Bronchial epithelial cell (primary cell): ENCODE results near the gene TMEM117. TPM values are rescaled to one million over a fixed set of nuclear protein-coding genes. Genes with fewer than 3 reads are reported as not detected.

Source experiments
- DNase-seq: peaks from one replicate; pipeline ENCODE4 v3.0.0-alpha.2; 2010; ENCODE audit warnings: low read depth
- FAIRE-seq: peaks from 2 replicates; lab custom pipeline; 2011; peaks lifted over from hg19 to GRCh38; lab: Jason Lieb, UNC
- H3K27me3 ChIP-seq: 2 replicates; pipeline ENCODE4 v1.5.1; 2011; ENCODE audit warnings: low read length; ENCODE audit not compliant: control insufficient read depth, insufficient read depth
- H3K36me3 ChIP-seq: 2 replicates; pipeline ENCODE4 v1.5.1; 2011; ENCODE audit warnings: low read length; ENCODE audit not compliant: control insufficient read depth, insufficient read depth
- H3K4me3 ChIP-seq: 2 replicates; pipeline ENCODE4 v1.5.1; 2011; ENCODE audit warnings: mild to moderate bottlenecking, low read depth, low read length, control low read depth
- total RNA-seq: library from RNA; depleted of rRNA; stranded (reverse); fragments of >200 nt; gene quantifications from 2 replicates; pipeline ENCODE4 v1.2.1, GENCODE V29; 2014
- TF ChIP-seq, protein P1 (sequence below): IDR thresholded peaks from 2 replicates; pipeline ENCODE4 v1.5.1; 2011; ENCODE audit warnings: mild to moderate bottlenecking, moderate library complexity, low read length, control low read depth, inconsistent platforms; ENCODE audit not compliant: insufficient read depth, severe bottlenecking

The TMEM117 gene
- total RNA-seq, 1 donor from 2014 or later, result 6.6 TPM

DNA sequence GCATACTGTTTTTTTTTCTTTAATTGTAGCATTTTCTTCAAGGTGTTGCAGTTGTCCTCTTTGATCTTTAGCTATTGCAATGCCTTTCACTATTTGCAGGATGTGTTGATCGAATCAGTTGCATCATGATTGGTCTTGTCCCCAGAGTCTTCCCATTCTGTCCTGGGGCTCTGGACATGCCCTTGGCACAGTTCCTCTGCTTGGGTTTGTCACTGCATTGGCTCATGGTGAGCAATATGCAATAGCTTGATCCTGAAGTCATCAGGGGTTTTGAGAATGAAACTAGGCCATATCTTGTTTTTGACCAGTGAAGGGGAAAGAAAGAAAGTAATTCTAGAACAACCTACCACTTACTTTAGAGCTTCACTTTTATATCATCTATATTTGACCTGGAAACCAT is 281.5 kb downstream of the TMEM117 start:
- H3K36me3 ChIP-seq, result no peaks in the 10 kb centered on the region
- no peak overlapping the region for H3K4me3 ChIP-seq
- DNase-seq (peak; percentile 42), FAIRE-seq (no peak)
- TF ChIP-seq, protein P1, sequence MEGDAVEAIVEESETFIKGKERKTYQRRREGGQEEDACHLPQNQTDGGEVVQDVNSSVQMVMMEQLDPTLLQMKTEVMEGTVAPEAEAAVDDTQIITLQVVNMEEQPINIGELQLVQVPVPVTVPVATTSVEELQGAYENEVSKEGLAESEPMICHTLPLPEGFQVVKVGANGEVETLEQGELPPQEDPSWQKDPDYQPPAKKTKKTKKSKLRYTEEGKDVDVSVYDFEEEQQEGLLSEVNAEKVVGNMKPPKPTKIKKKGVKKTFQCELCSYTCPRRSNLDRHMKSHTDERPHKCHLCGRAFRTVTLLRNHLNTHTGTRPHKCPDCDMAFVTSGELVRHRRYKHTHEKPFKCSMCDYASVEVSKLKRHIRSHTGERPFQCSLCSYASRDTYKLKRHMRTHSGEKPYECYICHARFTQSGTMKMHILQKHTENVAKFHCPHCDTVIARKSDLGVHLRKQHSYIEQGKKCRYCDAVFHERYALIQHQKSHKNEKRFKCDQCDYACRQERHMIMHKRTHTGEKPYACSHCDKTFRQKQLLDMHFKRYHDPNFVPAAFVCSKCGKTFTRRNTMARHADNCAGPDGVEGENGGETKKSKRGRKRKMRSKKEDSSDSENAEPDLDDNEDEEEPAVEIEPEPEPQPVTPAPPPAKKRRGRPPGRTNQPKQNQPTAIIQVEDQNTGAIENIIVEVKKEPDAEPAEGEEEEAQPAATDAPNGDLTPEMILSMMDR, result no peak
- no peaks in the 10 kb centered on the region for H3K27me3 ChIP-seq

DNA sequence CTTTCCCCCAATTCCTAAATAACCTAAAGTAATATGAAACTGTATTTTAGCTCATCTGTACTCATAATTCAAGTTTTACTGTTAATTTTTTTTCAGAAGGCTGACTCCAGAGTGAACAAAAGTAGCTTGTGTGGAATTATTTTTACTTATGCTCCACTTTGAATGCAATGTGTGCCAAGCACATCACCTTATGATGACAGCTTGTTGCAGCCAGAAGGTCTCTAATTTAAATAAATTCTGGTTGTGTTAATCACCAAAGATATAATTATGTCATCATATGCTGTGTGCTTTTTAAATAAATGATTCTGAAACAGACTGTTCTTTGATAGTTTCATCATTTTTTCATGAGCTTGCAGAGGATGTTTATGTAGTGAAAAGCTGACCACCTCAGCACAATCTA is 283.1 kb downstream of the TMEM117 start:
- TF ChIP-seq, protein P1, result no peak
- FAIRE-seq, result no peak

DNA sequence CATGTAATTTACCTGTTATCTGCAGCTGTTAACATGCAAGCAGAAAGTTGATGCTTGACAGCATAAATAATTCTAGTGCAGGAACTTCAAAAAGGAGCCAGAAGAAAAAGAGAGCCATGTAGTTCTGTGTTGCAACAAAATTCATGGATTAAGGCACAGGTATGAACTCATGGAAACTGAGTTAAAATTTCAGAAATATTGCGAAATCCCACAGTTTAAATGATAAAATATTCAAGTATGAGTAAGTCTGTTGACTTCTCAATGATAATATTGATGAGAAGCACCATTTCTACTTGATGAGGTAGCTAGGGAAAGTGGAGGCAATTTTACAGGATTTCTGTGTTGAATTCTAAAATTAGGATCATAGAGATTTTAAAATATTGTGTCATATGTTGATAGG is 290.9 kb downstream of the TMEM117 start:
- no peak for FAIRE-seq
- no peaks in the 10 kb centered on the region for H3K36me3 ChIP-seq

More for the DNA sequence above, 283.1 kb downstream of the TMEM117 start:
- no peak overlapping the region for H3K4me3 ChIP-seq
- peak; percentile 29 for DNase-seq
- H3K27me3 ChIP-seq, result no peaks in the 10 kb centered on the region
- H3K36me3 ChIP-seq, result no peaks in the 10 kb centered on the region

DNA sequence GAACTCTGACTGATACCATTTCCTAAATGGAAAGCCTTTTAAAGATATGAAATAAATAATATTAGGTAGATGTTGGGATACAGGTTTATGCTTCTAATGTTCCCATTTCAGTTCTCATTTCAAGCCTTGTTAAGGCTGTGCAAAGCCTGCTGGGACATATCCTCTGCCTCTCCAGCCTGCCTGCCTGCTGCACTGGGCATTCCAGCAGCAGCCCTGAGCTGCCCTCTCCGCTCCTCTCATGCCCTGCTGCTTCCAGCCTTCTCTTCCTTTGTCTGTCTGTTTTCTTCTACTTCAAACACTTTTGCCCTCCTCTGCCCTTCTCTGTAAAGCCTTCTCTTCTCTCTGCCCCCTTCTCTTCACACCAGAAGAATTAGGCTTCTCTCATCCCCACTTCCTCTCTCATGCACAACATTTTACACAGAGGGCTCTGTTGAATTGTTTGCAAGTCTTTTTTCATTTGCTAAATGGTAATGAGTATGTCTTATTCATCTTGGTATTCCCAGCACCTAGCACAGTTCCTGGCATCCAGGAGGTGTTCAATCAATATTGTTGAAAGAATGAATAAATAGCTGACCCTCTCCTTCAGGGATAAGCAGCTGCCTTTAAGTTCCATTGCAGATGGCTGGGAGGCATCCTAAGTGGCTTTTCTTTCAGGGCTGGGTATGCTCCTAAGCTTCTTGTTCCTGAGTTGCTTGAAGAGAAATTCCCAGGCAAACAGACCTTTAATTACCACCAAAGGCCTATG is 292.3 kb downstream of the TMEM117 start:
- H3K36me3 ChIP-seq, result no peaks in the 10 kb centered on the region
- no peak overlapping the region for H3K4me3 ChIP-seq

More for the DNA sequence above, 290.9 kb downstream of the TMEM117 start:
- TF ChIP-seq, protein P1, result no peak
- peak; percentile 4 for DNase-seq
- Histone ChIP-seq H3K27me3 (no peaks in the 10 kb centered on the region), H3K4me3 (no peak overlapping the region)

DNA sequence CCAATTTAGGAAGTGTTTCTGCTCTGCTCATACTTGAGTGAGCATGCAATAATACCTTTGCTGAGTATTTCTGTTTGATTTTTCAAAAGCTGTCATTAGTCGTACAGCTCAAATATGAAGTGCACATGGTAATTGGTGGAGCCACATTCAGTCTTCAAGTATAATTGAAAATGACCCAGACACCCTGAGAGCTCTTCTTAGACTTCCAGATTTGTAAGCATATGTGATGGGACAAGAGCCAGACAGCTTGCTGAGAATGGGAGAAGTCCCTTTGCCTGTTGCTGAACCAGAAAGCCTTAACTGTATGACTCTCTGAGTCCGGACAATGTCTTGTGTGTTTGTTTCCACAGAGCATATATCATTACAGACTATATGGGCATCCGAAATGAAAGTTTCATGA is 307.3 kb downstream of the TMEM117 start:
- TF ChIP-seq, protein P1, result no peak
- no peak for FAIRE-seq
- H3K27me3 ChIP-seq, result no peaks in the 10 kb centered on the region
- no peak overlapping the region for H3K4me3 ChIP-seq
- H3K36me3 ChIP-seq, result no peaks in the 10 kb centered on the region
- DNase-seq, result no peak

More for the DNA sequence above, 292.3 kb downstream of the TMEM117 start:
- FAIRE-seq (no peak), DNase-seq (no peak)
- H3K27me3 ChIP-seq, result no peaks in the 10 kb centered on the region
- TF ChIP-seq, protein P1, result no peak
